Aorta (tissue), 5 donors: ENCODE results near the gene PTRH2. TPM values are rescaled to one million over a fixed set of nuclear protein-coding genes. Genes with fewer than 3 reads are reported as not detected.

Source experiments
- ATAC-seq: fragments of 200-7000 bp; cut with Tn5 transposase; one replicate; pipeline ENCODE4 v1.9.1; 2022; ENCODE audit warnings: moderate library complexity; ENCODE audit not compliant: low FRiP score
- DNase-seq, 2 donors: peaks; one replicate each; pipeline ENCODE4 v3.0.0-alpha.2; 2020
- H3K27ac ChIP-seq, 2 donors: one replicate each; pipeline ENCODE4 v1.5.1; 2013; ENCODE audit warnings: low read length in 2 of 2, mild to moderate bottlenecking in 2 of 2, moderate library complexity in 2 of 2, control low read depth in 1 of 2, inconsistent platforms in 1 of 2, low read depth in 1 of 2
- H3K27me3 ChIP-seq, 2 donors: one replicate each; pipeline ENCODE4 v1.6.1; 2013; ENCODE audit warnings: control low read depth in 1 of 2, low read length in 1 of 2, mild to moderate bottlenecking in 1 of 2, moderate library complexity in 1 of 2; ENCODE audit not compliant: insufficient read depth in 2 of 2, control insufficient read depth in 1 of 2
- H3K36me3 ChIP-seq, 2 donors: one replicate each; pipeline ENCODE4 v1.6.1; 2013; ENCODE audit warnings: control low read depth in 1 of 2, low read length in 1 of 2, mild to moderate bottlenecking in 1 of 2; ENCODE audit not compliant: insufficient read depth in 2 of 2, control insufficient read depth in 1 of 2
- H3K4me1 ChIP-seq, 2 donors: one replicate each; pipeline ENCODE4 v1.6.1; 2013; ENCODE audit warnings: low read length in 2 of 2, control low read depth in 1 of 2, mild to moderate bottlenecking in 1 of 2, moderate library complexity in 1 of 2; ENCODE audit not compliant: insufficient read depth in 2 of 2, control insufficient read depth in 1 of 2
- H3K4me3 ChIP-seq, 2 donors: one replicate each; pipeline ENCODE4 v1.5.1; 2013; ENCODE audit warnings: low read length in 2 of 2, control low read depth in 1 of 2, mild to moderate bottlenecking in 1 of 2
- H3K9me3 ChIP-seq: one replicate; pipeline ENCODE4 v1.6.1; 2013; ENCODE audit warnings: mild to moderate bottlenecking, low read length; ENCODE audit not compliant: control insufficient read depth
- WGBS, 2 donors: extraction: QIAGEN DNeasy Blood & Tissue Kit; methylation state at CpG; one replicate each; pipeline ENCODE4 v1.1.7; 2013; 5-methylcytosine and 5-hydroxymethylcytosine counted together
- intact Hi-C, 2 donors: fragments of 100-400 bp; cut with DNase I; formaldehyde crosslinking; loops; one replicate each; pipeline versions ENCODE4 v1.14.2 to v1.15.0; 2022
- polyA plus RNA-seq, 2 donors: library from polyadenylated mRNA; stranded (reverse); fragments of 200-250 nt; gene quantifications; one replicate each; pipeline ENCODE4 v1.2.3, GENCODE V29; 2013
- total RNA-seq, 2 donors: library from RNA; stranded (reverse); fragmentation: NEBNext Ultra II Directional; extraction: Animal tissue kit (Norgen Biotek cat#: 25700); gene quantifications; one replicate each; pipeline ENCODE4 v1.2.1, GENCODE V29; 2021
- donor health status: healthy with polysubstance abuse.
- donor health status: Bipolar disorder and iron deficiency.
- donor health status: DM: no; HTN: no; CAD: no.
- donor health status: DM: no; HTN: no; CAD: no.
- donor health status: DM: yes; HTN: yes; CAD: no.

PTRH2 gene
- total and polyA plus RNA-seq, 4 donors, result 13.4 to 19.6 (median 15.8) TPM

- ATAC-seq (no peak), DNase-seq (no peak)
- H3K27ac ChIP-seq, result no peak overlapping the region
- no peaks in the 10 kb centered on the region for H3K4me1 ChIP-seq
- no peaks in the 10 kb centered on the region for H3K9me3 ChIP-seq
- H3K27me3 ChIP-seq, result no peaks in the 10 kb centered on the region
- 50 to 58% methylated on average over 2 of the region's 2 CpGs for WGBS, 2 donors
- intact Hi-C loops, result no loop called here
- peaks cover 4% of the 10 kb centered on the region in 2 donors for H3K36me3 ChIP-seq
- H3K4me3 ChIP-seq, result no peak overlapping the region
Observed at GRCh38 chr17:59688496-59688895, 18.7 kb downstream of the PTRH2 start.

DNA sequence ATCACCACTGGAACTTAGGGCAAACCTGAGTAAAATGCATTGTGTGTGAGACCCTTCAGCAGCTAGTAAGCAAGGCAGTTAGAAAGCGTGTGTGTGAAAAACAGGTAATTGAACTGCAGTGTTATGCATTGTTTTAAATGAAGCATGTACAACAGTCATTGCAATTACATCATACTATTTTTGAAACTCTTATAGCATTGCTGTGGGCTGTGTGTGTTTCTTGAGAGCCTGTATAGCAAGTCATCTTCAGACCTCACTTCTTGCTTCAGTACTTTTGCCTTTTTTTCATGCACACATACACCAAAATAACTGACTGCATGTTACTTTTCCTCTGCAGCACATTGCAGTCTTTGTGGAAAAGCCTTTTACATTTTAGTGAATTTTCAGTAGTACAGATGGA, 19.2 kb downstream of the PTRH2 start:
- Histone ChIP-seq H3K27ac (no peak overlapping the region), H3K4me1 (no peaks in the 10 kb centered on the region), H3K9me3 (no peaks in the 10 kb centered on the region), H3K27me3 (no peaks in the 10 kb centered on the region), H3K36me3 (peaks cover 5 to 6% of the 10 kb centered on the region in 2 donors), H3K4me3 (no peak overlapping the region)
- intact Hi-C loops, result no loop called here
- no peak for DNase-seq
- 75 to 87% methylated on average over 1 of the region's 1 CpG for WGBS, 2 donors
- ATAC-seq, result no peak

DNA sequence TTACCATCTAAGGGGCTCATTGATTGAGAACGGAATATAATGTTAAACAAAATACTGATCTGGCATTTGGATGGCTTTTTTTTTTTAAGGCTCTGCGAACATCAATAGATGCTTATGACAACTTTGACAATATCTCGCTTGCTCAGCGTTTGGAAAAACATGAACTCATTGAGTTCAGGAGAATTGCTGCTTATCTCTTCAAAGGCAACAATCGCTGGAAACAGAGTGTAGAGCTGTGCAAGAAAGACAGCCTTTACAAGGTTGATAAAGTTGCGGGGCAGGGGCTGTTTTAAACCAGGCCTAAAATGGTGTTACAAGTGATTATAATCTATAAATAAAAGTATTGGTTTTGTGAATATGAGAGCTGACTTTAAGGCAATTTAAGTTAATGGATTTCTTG, 22.3 kb downstream of the PTRH2 start:
- Histone ChIP-seq H3K27ac (no peak overlapping the region), H3K4me3 (no peak overlapping the region), H3K9me3 (no peaks in the 10 kb centered on the region), H3K4me1 (no peaks in the 10 kb centered on the region), H3K27me3 (no peaks in the 10 kb centered on the region), H3K36me3 (peaks cover 6 to 11% of the 10 kb centered on the region in 2 donors)
- no peak for ATAC-seq
- intact Hi-C loops, result no loop called here
- 70 to 73% methylated on average over 6 of the region's 6 CpGs for WGBS, 2 donors
- no peak for DNase-seq

DNA sequence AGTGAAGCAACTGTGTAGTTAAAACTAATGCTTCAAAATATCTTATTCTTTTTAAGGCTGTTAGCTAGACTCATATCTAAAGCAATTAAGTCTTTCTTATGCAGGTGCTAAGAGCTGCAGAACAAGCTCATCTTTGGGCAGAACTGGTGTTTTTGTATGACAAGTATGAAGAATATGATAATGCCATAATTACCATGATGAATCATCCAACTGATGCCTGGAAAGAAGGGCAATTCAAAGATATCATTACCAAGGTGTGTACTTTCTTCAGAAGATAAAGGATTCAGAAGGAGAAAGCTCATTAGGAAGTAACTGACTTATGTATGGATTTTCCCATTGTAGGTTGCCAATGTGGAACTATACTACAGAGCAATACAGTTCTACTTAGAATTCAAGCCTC, 23.9 kb downstream of the PTRH2 start:
- ATAC-seq, result no peak
- Histone ChIP-seq H3K36me3 (peaks cover 6 to 11% of the 10 kb centered on the region in 2 donors), H3K4me3 (no peak overlapping the region), H3K27ac (no peak overlapping the region), H3K4me1 (no peaks in the 10 kb centered on the region), H3K9me3 (no peaks in the 10 kb centered on the region), H3K27me3 (no peaks in the 10 kb centered on the region)
- intact Hi-C loops, result no loop called here
- no peak for DNase-seq

DNA sequence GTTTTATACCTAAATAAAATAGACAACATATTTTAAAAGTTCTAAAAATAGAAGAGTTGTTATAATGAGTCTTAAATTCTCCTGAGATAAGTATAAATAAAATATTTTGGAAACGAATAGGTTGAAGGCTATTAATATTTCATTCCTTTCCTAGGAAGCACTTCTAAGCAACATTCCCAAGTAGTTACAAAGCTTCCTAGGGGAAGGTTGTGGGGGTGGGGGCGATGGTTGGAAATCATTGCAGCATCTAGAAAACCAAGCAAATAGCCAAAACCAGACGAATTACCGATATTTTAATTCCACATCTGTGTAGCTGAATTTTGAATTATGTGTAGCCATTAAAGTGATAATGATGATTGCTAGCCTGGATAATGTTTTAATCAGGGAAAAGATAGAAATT, 26.9 kb downstream of the PTRH2 start:
- Histone ChIP-seq H3K36me3 (peaks cover 8 to 15% of the 10 kb centered on the region in 2 donors), H3K27me3 (no peaks in the 10 kb centered on the region), H3K4me3 (no peak overlapping the region), H3K4me1 (no peaks in the 10 kb centered on the region), H3K9me3 (no peaks in the 10 kb centered on the region), H3K27ac (no peak overlapping the region)
- WGBS, 2 donors, result 23 to 27% methylated on average over 4 of the region's 4 CpGs
- ATAC-seq (no peak), DNase-seq (peak in 1 of 2 donors; percentile 30)
- intact Hi-C loops, result no loop called here

GRCh38 chr17:59678918-59679317, 28.3 kb downstream of the PTRH2 start:
- Histone ChIP-seq H3K27me3 (no peaks in the 10 kb centered on the region), H3K9me3 (no peaks in the 10 kb centered on the region), H3K36me3 (peaks cover 6 to 11% of the 10 kb centered on the region in 2 donors), H3K4me3 (no peak overlapping the region), H3K4me1 (no peaks in the 10 kb centered on the region), H3K27ac (no peak overlapping the region)
- no peak for DNase-seq
- ATAC-seq, result no peak
- WGBS, 2 donors, result 45 to 48% methylated on average over 2 of the region's 2 CpGs
- intact Hi-C loops, result no loop called here

GRCh38 chr17:59676716-59677115, 30.5 kb downstream of the PTRH2 start:
- H3K27me3 ChIP-seq, result no peaks in the 10 kb centered on the region
- intact Hi-C loops, result no loop called here
- 39 to 42% methylated on average over 7 of the region's 7 CpGs for WGBS, 2 donors
- no peak overlapping the region for H3K4me3 ChIP-seq
- H3K9me3 ChIP-seq, result no peaks in the 10 kb centered on the region
- DNase-seq, result no peak
- H3K27ac ChIP-seq, result no peak overlapping the region
- no peaks in the 10 kb centered on the region for H3K4me1 ChIP-seq
- H3K36me3 ChIP-seq, result peaks cover 4 to 7% of the 10 kb centered on the region in 2 donors
- ATAC-seq, result no peak

DNA sequence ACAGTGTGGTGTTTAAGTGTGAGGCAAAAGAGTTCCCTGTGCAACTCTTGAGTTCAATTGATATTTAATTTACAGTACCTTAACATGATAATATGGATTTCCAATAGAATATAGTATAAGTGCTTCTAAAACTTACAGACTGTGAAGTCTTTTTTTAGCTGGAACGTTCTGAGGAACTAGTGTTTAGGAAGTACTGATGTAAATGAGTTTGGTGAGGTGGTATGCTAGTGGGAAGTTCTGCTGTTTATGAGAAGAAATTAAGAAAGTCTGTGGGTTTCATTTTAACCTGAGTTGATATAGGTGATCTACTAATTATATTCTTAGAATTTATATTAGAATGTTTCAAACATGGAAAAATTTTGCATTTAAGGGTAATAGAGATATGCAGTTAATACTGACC, 32.0 kb downstream of the PTRH2 start:
- H3K27me3 ChIP-seq, result no peaks in the 10 kb centered on the region
- WGBS, 2 donors, result 54 to 57% methylated on average over 1 of the region's 1 CpG
- intact Hi-C loops, result no loop called here
- H3K4me1 ChIP-seq, result no peaks in the 10 kb centered on the region
- ATAC-seq (no peak), DNase-seq (no peak)
- H3K9me3 ChIP-seq, result no peaks in the 10 kb centered on the region
- H3K27ac ChIP-seq, result no peak overlapping the region
- H3K4me3 ChIP-seq, result no peak overlapping the region
- peaks cover 4% of the 10 kb centered on the region in 2 donors for H3K36me3 ChIP-seq

- H3K4me1 ChIP-seq, result no peaks in the 10 kb centered on the region
- DNase-seq, result no peak
- no peaks in the 10 kb centered on the region for H3K9me3 ChIP-seq
- ATAC-seq, result no peak
- H3K27ac ChIP-seq, result peak overlapping the region in 1 of 2 donors; percentile 36
- intact Hi-C loops, result no loop called here
- H3K36me3 ChIP-seq, result peaks cover 4% of the 10 kb centered on the region in 2 donors
- WGBS, 2 donors, result 90 to 92% methylated on average over 1 of the region's 1 CpG
- no peaks in the 10 kb centered on the region for H3K27me3 ChIP-seq
- H3K4me3 ChIP-seq, result no peak overlapping the region
Observed at GRCh38 chr17:59671386-59671785, 35.8 kb downstream of the PTRH2 start.
